ENCODE measurements around the gene USP48.

DNA sequence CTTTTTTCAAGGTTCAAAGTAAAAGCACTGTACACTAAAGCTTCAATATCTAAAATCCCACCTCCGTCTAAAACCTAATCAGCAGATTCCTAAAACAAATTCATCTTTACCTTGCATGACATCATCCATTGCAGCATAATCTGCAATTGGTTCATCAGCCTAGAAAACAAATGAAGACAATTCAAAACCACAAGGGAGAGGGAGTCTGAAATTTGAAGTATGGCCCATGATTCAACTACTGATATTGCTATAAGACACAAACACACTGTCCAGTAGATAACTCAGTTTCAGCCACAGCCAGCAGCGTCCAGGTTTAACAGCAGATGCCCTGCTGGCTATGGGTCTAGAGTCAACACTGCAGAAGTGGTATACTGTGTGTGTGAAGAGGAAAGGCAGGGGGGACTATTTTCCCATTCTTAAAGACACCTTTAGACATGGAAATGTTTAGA, 95.8 kb downstream of the USP48 start:
- TF ChIP-seq YY1 (IDR thresholded peaks at IDR 0.05; ENCODE audit: insufficient read depth, insufficient read length) (no peak), SUZ12 (IDR thresholded peaks at IDR 0.05; ENCODE audit: extremely low read depth, insufficient read depth, insufficient read length) (no peak), ZNF274 (IDR thresholded peaks at IDR 0.05; ENCODE audit: low read depth, low read length) (no peak)
